Naive B cell (primary cell): Measurements from ENCODE around the gene PTPRB. TPM values are rescaled to one million over a fixed set of nuclear protein-coding genes. Genes with fewer than 3 reads are reported as not detected.
A peak's percentile ranks its signal among the peaks of the same experiment; 100 is the strongest.

Source experiments
- ATAC-seq, 2 donors: fragments of 150-1000 bp; cut with Tn5 transposase; 2 replicates each; pipeline ENCODE4 v1.10.0; 2021; ENCODE audit warnings: low read depth in 2 of 2, mild to moderate bottlenecking in 2 of 2, moderate library complexity in 2 of 2
- DNase-seq: peaks from one replicate; pipeline ENCODE4 v3.0.0; 2022
- H3K27ac Mint-ChIP-seq, 6 donors: one replicate each; pipeline ENCODE4 v1.8.0; 2020 to 2022; ENCODE audit warnings: mild to moderate bottlenecking in 6 of 6, mixed read lengths in 6 of 6, moderate library complexity in 5 of 6, inconsistent platforms in 2 of 6
- H3K27me3 Mint-ChIP-seq, 3 donors: one replicate each; pipeline ENCODE4 v1.8.0; 2021 to 2022; ENCODE audit warnings: mixed read lengths in 3 of 3, mild to moderate bottlenecking in 1 of 3
- H3K36me3 Mint-ChIP-seq, 2 donors: one replicate each; pipeline ENCODE4 v1.8.0; 2020 to 2022; ENCODE audit warnings: mixed read lengths in 2 of 2, inconsistent platforms in 1 of 2, mild to moderate bottlenecking in 1 of 2
- H3K4me1 Mint-ChIP-seq, 3 donors: one replicate each; pipeline ENCODE4 v1.8.0; 2020 to 2022; ENCODE audit warnings: mixed read lengths in 3 of 3, inconsistent platforms in 1 of 3, mild to moderate bottlenecking in 1 of 3, moderate library complexity in 1 of 3
- H3K4me3 Mint-ChIP-seq, 8 donors: one replicate each; pipeline ENCODE4 v1.8.0; 2020 to 2022; ENCODE audit warnings: mild to moderate bottlenecking in 8 of 8, mixed read lengths in 8 of 8, moderate library complexity in 8 of 8, inconsistent platforms in 2 of 8
- H3K9me3 Mint-ChIP-seq, 7 donors: one replicate each; pipeline ENCODE4 v1.8.0; 2020 to 2022; ENCODE audit warnings: mixed read lengths in 7 of 7, mild to moderate bottlenecking in 5 of 7, inconsistent platforms in 2 of 7, moderate library complexity in 1 of 7
- polyA plus RNA-seq, 6 donors: library from polyadenylated mRNA; unstranded; fragments of 300-500 nt; fragmentation: Illumina TruSeq; gene quantifications; one replicate each; pipeline ENCODE4 v1.2.3, GENCODE V29; 2021; ENCODE audit warnings: low read depth in 6 of 6

PTPRB gene
- polyA plus RNA-seq, 6 donors from 2014 or later, result 0.04 TPM; not detected in 5

DNA sequence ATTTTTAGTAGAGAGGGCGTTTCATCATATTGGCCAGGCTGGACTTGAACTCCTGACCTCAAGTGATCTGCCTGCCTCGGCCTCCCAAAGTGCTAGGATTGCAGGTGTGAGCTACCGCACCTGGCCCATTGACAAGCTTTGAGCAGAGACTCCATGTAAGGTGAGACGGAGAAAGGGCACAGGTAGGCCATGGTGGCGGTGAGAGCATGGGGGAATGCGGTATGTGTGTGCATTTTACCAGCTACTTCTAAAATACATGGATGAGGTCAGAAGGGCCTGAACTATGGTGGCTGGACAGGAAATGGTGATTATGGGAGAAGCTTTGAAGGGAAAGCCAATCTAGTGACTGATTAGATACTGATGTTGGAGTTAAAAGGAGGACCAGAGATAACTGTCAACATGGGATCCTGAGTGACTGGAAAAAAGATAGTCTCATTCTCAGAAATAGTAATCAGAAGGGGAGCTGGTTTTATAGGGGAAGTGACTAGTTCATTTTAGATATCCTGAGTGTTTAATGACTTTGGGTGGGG lies 21.9 kb upstream of the PTPRB start:
- Mint-ChIP-seq H3K9me3 (peaks cover 0 to 4% (median 0%) of the 10 kb centered on the region in 7 donors), H3K4me3 (peak overlapping the region in 1 of 8 donors; percentile 1), H3K27me3 (peaks cover 4 to 10% (median 7%) of the 10 kb centered on the region in 3 donors), H3K27ac (no peak overlapping the region), H3K36me3 (no peaks in the 10 kb centered on the region), H3K4me1 (peaks cover 0 to 10% (median 0%) of the 10 kb centered on the region in 3 donors)
- ATAC-seq, result no peak
- no peak for DNase-seq

DNA sequence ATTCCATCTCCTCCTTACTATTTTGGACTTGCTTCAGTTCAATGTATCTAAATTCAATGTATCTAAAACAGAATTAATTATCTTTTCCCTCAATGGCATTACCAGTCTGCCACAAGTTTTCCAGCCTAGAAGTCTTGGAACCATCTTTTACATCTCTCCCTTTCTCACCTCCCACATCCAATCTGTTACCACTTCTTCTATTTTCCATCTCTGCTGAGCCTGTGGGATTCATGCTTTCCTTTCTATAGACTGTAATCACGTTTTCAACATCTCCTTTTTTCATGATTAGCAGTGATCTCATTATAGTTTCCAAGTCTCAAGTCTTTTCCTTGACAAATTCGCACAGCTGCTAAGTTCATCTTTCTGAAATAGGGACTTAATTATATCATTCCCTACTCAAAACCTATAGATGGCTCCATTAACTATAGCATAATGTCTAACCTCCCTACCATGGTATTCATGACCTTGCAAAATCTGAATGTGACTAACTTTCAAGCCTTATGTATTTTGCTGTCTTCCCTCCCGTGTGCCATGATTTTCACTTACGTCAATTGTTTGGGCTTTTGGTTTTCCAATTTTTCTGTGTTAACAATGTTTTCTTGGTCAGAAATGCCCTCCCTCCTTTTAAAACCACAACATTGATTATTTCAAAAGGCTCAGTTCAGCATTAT lies 20.5 kb upstream of the PTPRB start:
- Mint-ChIP-seq H3K27ac (no peak overlapping the region), H3K4me3 (no peak overlapping the region), H3K9me3 (peaks cover 0 to 4% (median 0%) of the 10 kb centered on the region in 7 donors), H3K36me3 (no peaks in the 10 kb centered on the region), H3K4me1 (peaks cover 0 to 10% (median 0%) of the 10 kb centered on the region in 3 donors), H3K27me3 (peaks cover 7 to 11% (median 7%) of the 10 kb centered on the region in 3 donors)
- DNase-seq (no peak), ATAC-seq (no peak)

DNA sequence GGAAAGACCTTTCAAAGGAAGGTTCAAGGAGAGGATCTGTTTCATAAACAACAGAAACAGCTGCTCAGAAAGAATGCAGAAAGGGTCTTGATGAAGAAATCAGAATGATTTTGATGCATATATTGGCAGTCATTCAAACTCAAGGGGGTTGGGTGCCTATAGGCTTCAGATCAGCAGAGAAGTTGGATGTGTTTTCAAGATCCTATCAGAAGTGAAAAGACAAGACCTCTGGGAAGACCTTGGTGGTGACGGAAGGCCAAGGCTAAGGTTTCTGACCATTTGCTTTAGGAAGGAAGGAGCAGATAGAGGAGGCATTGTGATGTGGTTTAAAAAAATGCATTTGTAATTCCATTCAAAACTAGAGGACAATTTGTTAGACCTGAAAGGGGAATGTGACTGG lies 15.2 kb upstream of the PTPRB start:
- no peaks in the 10 kb centered on the region for H3K4me1 Mint-ChIP-seq
- ATAC-seq (no peak), DNase-seq (no peak)
- H3K27ac Mint-ChIP-seq, result no peak overlapping the region
- H3K27me3 Mint-ChIP-seq, result peaks cover 0 to 8% (median 7%) of the 10 kb centered on the region in 3 donors
- H3K36me3 Mint-ChIP-seq, result no peaks in the 10 kb centered on the region
- no peak overlapping the region for H3K4me3 Mint-ChIP-seq
- H3K9me3 Mint-ChIP-seq, result no peaks in the 10 kb centered on the region

- no peak overlapping the region for H3K4me3 Mint-ChIP-seq
- DNase-seq (no peak), ATAC-seq (no peak)
- H3K36me3 Mint-ChIP-seq, result no peaks in the 10 kb centered on the region
- no peaks in the 10 kb centered on the region for H3K9me3 Mint-ChIP-seq
- H3K27me3 Mint-ChIP-seq, result peaks cover 0 to 20% (median 16%) of the 10 kb centered on the region in 3 donors
- H3K27ac Mint-ChIP-seq, result no peak overlapping the region
- H3K4me1 Mint-ChIP-seq, result no peaks in the 10 kb centered on the region
These were observed 11.6 kb upstream of the PTPRB start for GRCh38 chr12:70648831-70649230.

GRCh38 chr12:70648191-70648590 lies 11.0 kb upstream of the PTPRB start:
- H3K9me3 Mint-ChIP-seq, result no peaks in the 10 kb centered on the region
- H3K27me3 Mint-ChIP-seq, result peaks cover 0 to 25% (median 14%) of the 10 kb centered on the region in 3 donors
- no peak overlapping the region for H3K27ac Mint-ChIP-seq
- ATAC-seq (no peak), DNase-seq (no peak)
- no peak overlapping the region for H3K4me3 Mint-ChIP-seq
- no peaks in the 10 kb centered on the region for H3K4me1 Mint-ChIP-seq
- no peaks in the 10 kb centered on the region for H3K36me3 Mint-ChIP-seq

DNA sequence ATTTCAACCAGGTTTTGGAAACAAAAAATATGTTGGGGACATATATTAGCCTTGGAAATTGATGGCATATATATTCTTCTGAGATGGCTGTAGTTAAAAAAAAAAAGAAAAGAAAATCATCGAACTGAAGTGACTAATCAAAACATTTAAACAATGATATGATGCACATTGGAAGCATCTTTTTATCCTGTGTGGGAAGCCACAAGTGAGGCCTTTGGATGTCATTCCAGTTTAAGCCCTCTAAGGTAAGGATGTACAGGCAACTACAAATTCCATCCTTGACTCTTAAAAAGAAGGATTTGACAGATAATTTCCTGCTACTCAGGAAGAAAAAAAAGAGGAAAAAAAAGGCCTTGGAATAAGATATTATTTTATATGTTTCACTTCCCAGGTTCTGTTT lies 9.6 kb upstream of the PTPRB start:
- DNase-seq, result no peak
- no peak for ATAC-seq
- Mint-ChIP-seq H3K27ac (no peak overlapping the region), H3K4me1 (no peaks in the 10 kb centered on the region), H3K36me3 (no peaks in the 10 kb centered on the region), H3K9me3 (no peaks in the 10 kb centered on the region), H3K4me3 (no peak overlapping the region), H3K27me3 (peaks cover 0 to 21% (median 15%) of the 10 kb centered on the region in 3 donors)

- Mint-ChIP-seq H3K9me3 (no peaks in the 10 kb centered on the region), H3K4me3 (no peak overlapping the region), H3K4me1 (no peaks in the 10 kb centered on the region), H3K36me3 (no peaks in the 10 kb centered on the region), H3K27ac (no peak overlapping the region), H3K27me3 (peaks cover 0 to 21% (median 18%) of the 10 kb centered on the region in 3 donors)
- DNase-seq (no peak), ATAC-seq (no peak)
These were observed 8.5 kb upstream of the PTPRB start for GRCh38 chr12:70645494-70646317.

DNA sequence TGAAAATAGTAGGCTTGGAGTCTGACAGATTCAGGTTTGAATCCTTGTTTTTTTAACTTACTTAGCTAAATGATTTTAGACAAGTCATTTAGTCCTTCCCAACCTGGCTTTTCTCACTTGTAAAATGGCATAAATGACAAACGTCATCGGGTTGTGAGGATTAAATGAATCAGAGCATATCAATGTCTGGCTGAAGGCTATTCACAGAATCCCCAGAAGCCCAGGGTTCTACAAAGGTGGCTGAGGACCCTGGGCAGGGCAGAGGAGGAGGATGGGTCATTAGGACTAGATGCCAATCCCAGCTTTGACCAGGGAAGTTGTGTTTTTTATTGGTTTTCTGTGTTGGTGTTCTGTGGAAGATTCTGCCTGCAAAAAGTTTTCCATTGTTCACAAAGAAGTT lies 7.6 kb upstream of the PTPRB start:
- H3K9me3 Mint-ChIP-seq, result no peaks in the 10 kb centered on the region
- DNase-seq (no peak), ATAC-seq (no peak)
- no peak overlapping the region for H3K27ac Mint-ChIP-seq
- peaks cover 0 to 21% (median 18%) of the 10 kb centered on the region in 3 donors for H3K27me3 Mint-ChIP-seq
- no peaks in the 10 kb centered on the region for H3K4me1 Mint-ChIP-seq
- no peak overlapping the region for H3K4me3 Mint-ChIP-seq
- H3K36me3 Mint-ChIP-seq, result no peaks in the 10 kb centered on the region

DNA sequence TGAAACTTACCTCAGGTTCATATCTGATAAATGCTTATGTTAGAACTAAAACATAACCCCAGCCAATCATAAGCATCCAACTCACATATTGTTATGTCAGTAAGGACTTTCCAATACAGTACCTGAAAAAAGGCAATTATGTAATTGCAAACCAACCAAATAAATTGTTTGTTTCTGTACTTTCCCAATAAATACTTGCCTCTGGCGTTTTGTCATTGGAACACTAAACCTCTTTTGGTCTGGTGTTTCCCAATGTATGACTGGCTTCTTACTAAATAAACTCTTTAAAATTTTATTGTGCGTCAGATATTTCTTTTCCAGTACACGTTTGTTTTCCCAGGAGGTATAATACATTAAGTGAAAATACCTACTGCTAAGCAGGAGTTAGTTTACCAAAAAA lies 6.7 kb upstream of the PTPRB start:
- no peak overlapping the region for H3K27ac Mint-ChIP-seq
- peaks cover 0 to 21% (median 18%) of the 10 kb centered on the region in 3 donors for H3K27me3 Mint-ChIP-seq
- H3K9me3 Mint-ChIP-seq, result no peaks in the 10 kb centered on the region
- H3K4me3 Mint-ChIP-seq, result no peak overlapping the region
- ATAC-seq (no peak), DNase-seq (no peak)
- H3K36me3 Mint-ChIP-seq, result no peaks in the 10 kb centered on the region
- no peaks in the 10 kb centered on the region for H3K4me1 Mint-ChIP-seq

- no peaks in the 10 kb centered on the region for H3K9me3 Mint-ChIP-seq
- H3K4me3 Mint-ChIP-seq, result no peak overlapping the region
- H3K27me3 Mint-ChIP-seq, result peaks cover 0 to 26% (median 25%) of the 10 kb centered on the region in 3 donors
- ATAC-seq (no peak), DNase-seq (no peak)
- H3K4me1 Mint-ChIP-seq, result no peaks in the 10 kb centered on the region
- no peak overlapping the region for H3K27ac Mint-ChIP-seq
- H3K36me3 Mint-ChIP-seq, result no peaks in the 10 kb centered on the region
These were observed 4.5 kb upstream of the PTPRB start for GRCh38 chr12:70641691-70642090.

GRCh38 chr12:70640901-70641300 lies 3.7 kb upstream of the PTPRB start:
- no peak overlapping the region for H3K27ac Mint-ChIP-seq
- DNase-seq (no peak), ATAC-seq (no peak)
- H3K9me3 Mint-ChIP-seq, result no peaks in the 10 kb centered on the region
- no peak overlapping the region for H3K4me3 Mint-ChIP-seq
- H3K36me3 Mint-ChIP-seq, result no peaks in the 10 kb centered on the region
- peaks cover 0 to 27% (median 19%) of the 10 kb centered on the region in 3 donors for H3K27me3 Mint-ChIP-seq
- no peaks in the 10 kb centered on the region for H3K4me1 Mint-ChIP-seq

DNA sequence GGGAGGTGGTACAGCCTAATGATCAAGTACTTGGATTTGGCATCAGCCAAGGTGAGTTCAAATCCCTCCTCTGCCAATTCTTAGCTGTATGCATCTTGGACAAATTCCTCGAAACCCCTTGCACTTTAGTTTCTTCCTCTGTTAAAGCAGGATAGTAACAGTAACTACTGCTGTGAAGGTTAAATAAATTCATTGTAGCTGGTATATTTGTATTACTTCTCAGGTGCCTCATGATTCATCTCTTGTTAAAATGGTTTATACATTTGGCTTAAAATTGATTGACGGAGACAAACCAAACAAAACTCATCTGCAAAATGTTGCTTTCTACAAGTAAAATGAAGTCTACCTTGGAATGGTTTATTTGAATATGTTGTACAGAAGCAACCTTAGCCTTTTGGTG lies 2.3 kb upstream of the PTPRB start:
- H3K4me1 Mint-ChIP-seq, result no peaks in the 10 kb centered on the region
- peaks cover 6 to 27% (median 22%) of the 10 kb centered on the region in 3 donors for H3K27me3 Mint-ChIP-seq
- no peak overlapping the region for H3K27ac Mint-ChIP-seq
- peaks cover 0 to 2% (median 0%) of the 10 kb centered on the region in 7 donors for H3K9me3 Mint-ChIP-seq
- ATAC-seq, result no peak
- DNase-seq, result no peak
- no peaks in the 10 kb centered on the region for H3K36me3 Mint-ChIP-seq
- H3K4me3 Mint-ChIP-seq, result no peak overlapping the region

DNA sequence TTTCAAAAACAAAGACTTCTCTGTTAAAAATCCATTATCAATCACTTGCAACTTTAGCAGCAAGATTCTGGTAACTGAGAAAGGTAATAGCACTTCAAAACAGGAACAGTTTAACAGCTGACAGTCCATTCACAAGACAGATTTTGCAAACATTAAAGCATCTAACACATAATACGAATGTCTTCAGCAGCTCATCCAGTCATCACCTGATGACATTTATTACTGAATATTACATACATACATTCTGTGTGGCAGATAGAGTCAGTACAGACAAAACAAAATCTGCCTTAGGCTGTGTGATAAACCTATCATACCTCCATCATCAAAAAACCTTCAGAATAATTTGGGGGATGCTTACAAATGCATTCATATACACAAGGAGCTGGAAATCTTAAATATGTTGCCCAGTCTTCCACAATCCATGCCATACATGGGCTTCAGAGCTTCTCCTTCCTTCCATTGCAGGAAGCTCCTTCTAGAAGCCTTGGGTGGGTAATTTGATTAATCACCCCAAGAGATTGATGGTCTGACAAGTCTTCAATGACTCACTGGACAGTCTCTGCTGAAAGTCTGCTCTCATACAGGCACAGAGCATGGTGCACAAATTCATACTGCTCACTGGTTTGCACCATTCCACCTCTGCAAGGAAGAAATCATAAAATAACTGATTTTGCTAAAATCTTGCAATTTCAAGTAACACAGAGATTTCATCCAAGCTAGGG lies 1.6 kb upstream of the PTPRB start:
- no peak overlapping the region for H3K27ac Mint-ChIP-seq

More for the DNA sequence above, 1.6 kb upstream of the PTPRB start:
- Mint-ChIP-seq H3K27me3 (peaks cover 6 to 22% (median 21%) of the 10 kb centered on the region in 3 donors), H3K4me3 (no peak overlapping the region), H3K4me1 (no peaks in the 10 kb centered on the region), H3K9me3 (peaks cover 0 to 2% (median 0%) of the 10 kb centered on the region in 7 donors), H3K36me3 (no peaks in the 10 kb centered on the region)
- ATAC-seq (no peak), DNase-seq (no peak)
